Hypothalamus (tissue), 51 donors: ENCODE data around the gene PITPNM1.
"Not testable (repeated sequence)": the region's sequence is repeated elsewhere in the genome, so short reads cannot be mapped to it uniquely, and the experiment has no call there.

Experiments used
- DNase-seq, 51 donors: peaks; one replicate each; lab custom pipeline; 2025; lab: John Stamatoyannopoulos, UW

PITPNM1 gene

GRCh38 chr11:67504950-67505581 is at the start of gene PITPNM1:
PITPNM1 (minus strand) TSS chr11:67505363; CDS start chr11:67504180, 1,183 bp downstream.
- peak in 37 of 51 donors; percentile 11 to 65 (median 38) for DNase-seq

- not testable (repeated sequence) for DNase-seq
Measured at GRCh38 chr11:67551697-67552096, 46.5 kb upstream of the PITPNM1 start.

DNA sequence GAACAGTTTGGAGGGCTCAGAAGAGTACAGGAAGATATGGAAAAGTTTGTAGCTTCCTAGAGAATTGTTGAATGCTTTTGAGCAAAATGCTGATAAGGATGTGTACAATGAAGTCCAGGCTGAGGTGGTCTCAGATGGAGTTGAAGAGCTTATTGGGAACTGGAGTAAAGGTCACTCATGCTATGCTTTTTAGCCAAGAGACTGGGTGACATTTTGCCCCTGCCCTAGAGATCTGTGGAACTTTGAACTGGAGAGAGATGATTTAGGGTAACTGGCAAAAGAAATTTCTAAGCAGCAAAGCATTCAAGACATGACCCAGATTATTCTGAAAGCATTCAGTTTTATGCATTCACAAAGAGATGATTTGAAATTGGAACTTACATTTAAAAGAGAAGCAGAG is 46.0 kb upstream of the PITPNM1 start:
- no peak for DNase-seq

DNA sequence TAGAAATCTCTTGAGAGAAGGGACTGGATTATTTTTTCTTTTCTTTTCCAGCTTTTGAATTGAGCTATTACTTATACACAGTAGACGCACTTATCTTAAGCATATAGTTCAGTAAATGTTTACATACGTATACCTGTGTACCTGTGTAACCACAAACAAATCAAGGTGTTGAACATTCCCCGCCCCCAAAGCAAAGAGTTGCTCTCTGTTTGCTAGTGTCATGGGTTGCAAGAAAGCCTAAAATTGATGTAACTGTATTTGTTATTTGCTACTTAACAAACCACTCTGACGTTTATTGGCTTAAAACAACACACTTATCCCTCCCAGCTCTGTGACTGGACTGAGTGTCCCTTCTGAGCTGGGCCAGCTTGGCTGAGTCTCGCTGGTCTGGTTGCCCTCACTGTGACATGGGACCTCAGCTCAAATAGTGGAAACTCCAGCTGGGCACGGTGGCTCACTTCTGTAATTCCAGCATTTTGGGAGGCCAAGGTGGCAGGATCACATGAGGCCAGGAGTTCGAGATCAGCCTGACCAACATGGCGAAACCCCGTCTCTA is 43.5 kb upstream of the PITPNM1 start:
- no peak for DNase-seq

GRCh38 chr11:67548112-67548511 is 42.9 kb upstream of the PITPNM1 start:
- not testable (repeated sequence) for DNase-seq

GRCh38 chr11:67545280-67545679 is 40.1 kb upstream of the PITPNM1 start:
- no peak for DNase-seq

DNA sequence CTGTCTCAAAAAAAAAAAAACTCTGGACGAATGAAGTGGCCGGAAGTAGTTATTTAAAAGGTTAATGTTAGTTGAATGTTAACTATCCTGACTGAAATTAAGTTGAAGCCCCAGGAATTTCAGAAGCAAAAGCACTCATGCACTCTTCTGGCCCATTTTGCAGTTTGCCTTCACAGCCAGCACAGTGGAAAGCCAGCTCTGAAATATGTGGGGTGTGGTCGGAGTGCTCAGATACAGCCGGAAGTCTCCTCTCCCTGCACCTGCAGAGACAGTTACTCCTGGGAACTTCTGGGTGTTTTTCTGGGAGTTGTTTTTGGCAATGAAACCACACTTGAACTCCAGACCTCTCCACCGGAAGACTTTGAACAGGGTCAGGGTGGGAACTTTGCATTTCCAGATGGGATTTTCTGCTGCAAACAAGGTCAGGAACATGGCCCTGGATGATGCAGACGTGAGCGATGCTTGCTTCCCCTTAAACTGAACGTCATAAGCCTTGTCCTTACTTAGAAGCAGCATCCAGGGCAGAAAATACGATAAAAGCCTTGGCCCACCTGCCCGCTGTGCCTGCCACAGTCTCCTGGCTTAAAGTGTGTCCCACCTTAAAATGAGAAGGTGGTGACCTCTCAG is 39.6 kb upstream of the PITPNM1 start:
- DNase-seq, result no peak

GRCh38 chr11:67543585-67543984 is 38.4 kb upstream of the PITPNM1 start:
- DNase-seq, result no peak

DNA sequence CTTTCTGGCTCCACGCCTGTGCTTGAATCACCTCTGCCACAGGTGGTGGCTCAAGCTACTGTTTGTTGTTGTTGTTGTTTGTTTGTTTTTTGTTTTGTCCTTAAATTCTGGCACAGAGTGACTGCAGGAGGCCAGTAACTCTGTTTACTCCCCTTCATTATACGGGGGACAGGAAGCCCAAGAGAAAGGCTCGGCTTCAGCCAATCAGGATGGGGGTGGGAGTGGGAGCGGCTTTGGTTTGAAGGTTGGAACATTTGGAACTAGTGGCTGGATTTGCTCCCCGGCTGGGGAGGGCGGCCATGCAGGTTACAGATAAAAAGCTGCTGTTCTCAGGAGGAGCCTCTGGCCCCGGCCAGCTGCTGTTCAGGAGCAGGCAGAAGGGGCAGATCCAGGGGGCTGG is 37.8 kb upstream of the PITPNM1 start:
- DNase-seq, result no peak

GRCh38 chr11:67542169-67542568 is 37.0 kb upstream of the PITPNM1 start:
- no peak for DNase-seq

GRCh38 chr11:67541198-67541597 is 36.0 kb upstream of the PITPNM1 start:
- no peak for DNase-seq

- DNase-seq, result no peak
Measured at GRCh38 chr11:67539550-67539949, 34.4 kb upstream of the PITPNM1 start.

GRCh38 chr11:67538823-67539505 is 33.8 kb upstream of the PITPNM1 start:
- no peak for DNase-seq

DNA sequence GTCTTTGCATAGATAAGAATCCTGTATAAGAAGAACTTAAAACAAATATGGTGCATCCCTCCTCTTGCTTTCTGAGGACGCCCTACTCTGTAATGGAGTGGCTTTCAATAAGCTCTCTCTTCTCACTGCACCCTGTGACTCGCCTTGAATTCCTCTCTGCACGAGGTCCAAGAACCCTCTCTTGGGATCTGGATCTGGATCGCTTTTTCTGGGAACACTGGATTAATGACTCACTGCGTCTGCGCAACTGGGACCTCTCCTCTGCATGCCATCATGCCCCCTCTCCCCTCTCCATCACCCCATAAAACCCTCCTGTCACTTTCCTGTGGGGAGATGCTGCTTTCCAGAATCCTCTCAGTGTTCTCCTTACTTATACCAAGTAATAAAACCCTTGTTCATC is 33.1 kb upstream of the PITPNM1 start:
- no peak for DNase-seq

DNA sequence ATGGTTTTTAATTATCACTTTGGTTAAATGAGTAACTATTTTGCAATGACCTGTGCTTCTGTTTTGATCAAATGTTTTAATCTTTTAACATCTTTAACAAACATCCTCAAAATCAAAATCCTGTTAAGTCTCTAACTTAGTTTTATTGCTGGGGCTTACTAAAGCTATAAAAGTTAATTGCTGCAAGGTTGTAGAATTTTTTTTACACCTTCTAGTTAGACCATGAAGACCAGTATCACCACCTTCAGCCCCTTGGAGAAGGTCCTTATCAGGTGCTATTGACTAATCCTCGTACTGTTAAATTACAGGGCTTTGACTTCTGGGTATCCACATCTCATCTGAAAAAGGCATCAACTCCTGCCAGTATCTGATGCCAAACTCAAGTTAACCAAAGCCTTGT is 30.4 kb upstream of the PITPNM1 start:
- no peak for DNase-seq

DNA sequence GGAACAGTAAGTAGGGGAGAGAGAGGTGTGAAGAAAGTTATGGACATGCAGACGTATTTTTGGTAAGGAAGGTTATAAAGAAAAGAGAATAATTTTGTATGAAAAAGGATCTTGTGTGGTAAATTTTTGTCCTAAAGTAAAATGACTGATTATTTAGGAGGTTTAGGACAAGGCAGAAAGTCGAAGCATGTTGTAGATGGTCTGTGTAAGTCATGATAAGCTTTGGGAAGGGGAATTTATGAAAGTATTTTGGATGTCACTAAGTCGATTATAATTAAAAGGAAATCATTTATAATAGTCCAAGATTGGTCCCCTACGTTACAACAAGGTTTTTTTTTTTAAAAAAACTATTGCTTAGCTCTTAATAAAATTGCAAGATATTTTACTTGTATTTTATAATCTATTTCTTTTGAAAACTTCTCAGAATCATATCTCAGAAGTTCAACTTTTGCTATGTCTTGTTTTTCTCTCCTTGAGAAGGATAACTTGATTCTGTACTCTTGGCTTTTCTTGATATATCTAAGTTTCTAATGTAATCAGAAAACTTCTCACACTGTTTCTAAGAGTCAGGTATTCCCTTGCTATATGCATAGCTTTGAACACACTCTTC is 29.0 kb upstream of the PITPNM1 start:
- no peak for DNase-seq

GRCh38 chr11:67532889-67533288 is 27.7 kb upstream of the PITPNM1 start:
- DNase-seq, result no peak

- DNase-seq, result no peak
Measured at GRCh38 chr11:67530282-67530592, 25.1 kb upstream of the PITPNM1 start.

GRCh38 chr11:67528376-67528775 is 23.2 kb upstream of the PITPNM1 start:
- no peak for DNase-seq

- DNase-seq, result no peak
Measured at GRCh38 chr11:67525275-67525976, 20.3 kb upstream of the PITPNM1 start.

DNA sequence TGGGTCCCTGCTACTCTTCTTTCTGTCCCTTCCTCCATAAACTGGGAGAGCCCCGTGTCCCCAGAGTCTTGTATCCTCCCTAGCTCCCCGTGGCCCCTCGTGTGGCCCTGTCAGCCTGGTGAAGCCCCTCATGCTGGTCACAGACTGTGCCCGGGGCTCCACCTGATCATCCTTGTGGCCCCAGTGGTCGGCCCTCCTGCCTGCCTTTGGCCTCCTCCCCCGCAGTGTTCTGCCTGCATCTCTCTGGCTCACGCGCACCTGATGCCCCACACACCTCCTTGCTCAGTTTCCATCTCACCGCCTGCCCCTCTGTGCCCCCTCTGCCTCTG is 19.3 kb upstream of the PITPNM1 start:
- no peak for DNase-seq
